Astrocyte of the cerebellum (primary cell): ENCODE measurements around the gene TFEB.

Experiments
- DNase-seq: peaks from one replicate; pipeline ENCODE4 v3.0.0-alpha.2; 2011; ENCODE audit warnings: low read depth
- H3K4me3 ChIP-seq: 2 replicates; pipeline ENCODE4 v1.5.1; 2011; ENCODE audit warnings: mild to moderate bottlenecking, low read depth, low read length, moderate library complexity
- CTCF ChIP-seq: IDR thresholded peaks from 2 replicates; pipeline ENCODE4 v1.5.1; 2012; ENCODE audit warnings: low read length, low read depth, moderate library complexity, mild to moderate bottlenecking; ENCODE audit errors: missing control alignments
- in situ Hi-C: cut with HindIII; loops from 2 replicates; pipeline ENCODE4 v1.10.0; 2017; ENCODE audit warnings: low sequenced_read_pairs

The TFEB gene

GRCh38 chr6:41668968-41669367 is 66.4 kb downstream of the TFEB start:
- in situ Hi-C loops: no loop called here
- no peak for DNase-seq
- no peak overlapping the region for H3K4me3 ChIP-seq
- TF ChIP-seq CTCF: no peak

GRCh38 chr6:41667195-41667594 is 68.2 kb downstream of the TFEB start:
- in situ Hi-C loops: no loop called here
- H3K4me3 ChIP-seq: no peak overlapping the region
- TF ChIP-seq CTCF: no peak
- DNase-seq: no peak

- H3K4me3 ChIP-seq: no peak overlapping the region
- DNase-seq: no peak
- TF ChIP-seq CTCF: no peak
- in situ Hi-C loops: no loop called here
These were observed 71.1 kb downstream of the TFEB start for GRCh38 chr6:41664271-41664670.

GRCh38 chr6:41663568-41663967 is 71.8 kb downstream of the TFEB start:
- H3K4me3 ChIP-seq: no peak overlapping the region
- TF ChIP-seq CTCF: no peak
- no peak for DNase-seq
- in situ Hi-C loops: no loop called here

GRCh38 chr6:41659935-41660334 is 75.5 kb downstream of the TFEB start:
- no peak for DNase-seq
- in situ Hi-C loops: loop anchor here (5.0 kb wide), 1 partner anchor 68 kb away; no protein-coding TSS in a partner anchor
- H3K4me3 ChIP-seq: no peak overlapping the region
- TF ChIP-seq CTCF: no peak

- H3K4me3 ChIP-seq: no peak overlapping the region
- no peak for TF ChIP-seq CTCF
- no peak for DNase-seq
- in situ Hi-C loops: loop anchor here (5.0 kb wide), 1 partner anchor 66 kb away; no protein-coding TSS in a partner anchor
These were observed 76.8 kb downstream of the TFEB start for GRCh38 chr6:41658636-41659035.
